A673 (cell line): ENCODE results near the gene ELL2. TPM values are rescaled to one million over a fixed set of nuclear protein-coding genes. Genes with fewer than 3 reads are reported as not detected.
A peak's percentile ranks its signal among the peaks of the same experiment; 100 is the strongest.
"Not testable (repeated sequence)": the region's sequence is repeated elsewhere in the genome, so short reads cannot be mapped to it uniquely, and the experiment has no call there.

Experiments used
- BruUV-seq: library from RNA; stranded (reverse); fragments of 400-500 nt; replicated peaks from 2 replicates; lab custom pipeline; 2021; lab: Mats Ljungman, UMichigan
- CTCF ChIA-PET: fragments of 300-600 bp; sonication (Branson Sonifier 250); formaldehyde crosslinking; loops from one replicate; lab custom pipeline; 2022; ENCODE audit warnings: antibody characterized with exemption; lab: Charles Lee
- POLR2A ChIA-PET: fragments of 300-600 bp; sonication (Branson Sonifier 250); formaldehyde crosslinking; loops from one replicate; lab custom pipeline; 2022; ENCODE audit warnings: antibody characterized with exemption; ENCODE audit not compliant: low non-redundant PET; lab: Charles Lee
- DNase-seq: peaks from one replicate; pipeline ENCODE4 v3.0.0-alpha.2; 2015; ENCODE audit warnings: low spot score
- H3K27ac ChIP-seq: fragments of 200-600 bp; sonication (generic); 2 replicates; pipeline ENCODE4 v1.5.1; 2016; ENCODE audit warnings: mixed run types, low read depth, mild to moderate bottlenecking, mixed read lengths, antibody characterized with exemption, low read length; ENCODE audit not compliant: poor library complexity, severe bottlenecking
- H3K27me3 ChIP-seq: fragments of 200-600 bp; sonication (generic); replicated peaks from 2 replicates; pipeline ENCODE4 v1.6.1; 2017; ENCODE audit warnings: mixed run types, low read depth, mild to moderate bottlenecking, mixed read lengths, antibody characterized with exemption, low read length; ENCODE audit not compliant: insufficient read depth, poor library complexity
- H3K36me3 ChIP-seq: fragments of 200-600 bp; sonication (generic); 2 replicates; pipeline ENCODE4 v1.6.1; 2016; ENCODE audit warnings: mixed run types, mild to moderate bottlenecking, mixed read lengths, antibody characterized with exemption, low read length; ENCODE audit not compliant: insufficient read depth, poor library complexity, severe bottlenecking
- H3K4me1 ChIP-seq: fragments of 200-600 bp; sonication (generic); 2 replicates; pipeline ENCODE4 v1.6.1; 2017; ENCODE audit warnings: mixed run types, mild to moderate bottlenecking, mixed read lengths, antibody characterized with exemption, low read length; ENCODE audit not compliant: insufficient read depth, poor library complexity, severe bottlenecking
- H3K4me3 ChIP-seq: fragments of 200-600 bp; sonication (generic); 2 replicates; pipeline ENCODE4 v1.5.1; 2016; ENCODE audit warnings: low read depth, mixed run types, mild to moderate bottlenecking, mixed read lengths, low read length; ENCODE audit not compliant: poor library complexity, severe bottlenecking
- H3K9me3 ChIP-seq: fragments of 200-600 bp; sonication (generic); 2 replicates; pipeline ENCODE4 v1.6.1; 2016; ENCODE audit warnings: mixed run types, low read depth, mild to moderate bottlenecking, mixed read lengths, antibody characterized with exemption, low read length; ENCODE audit not compliant: poor library complexity, severe bottlenecking
- EZH2 ChIP-seq: fragments of 200-600 bp; sonication (generic); IDR thresholded peaks from 2 replicates; pipeline ENCODE4 v1.6.1; 2017; ENCODE audit warnings: borderline replicate concordance, low read depth, mild to moderate bottlenecking, mixed read lengths, antibody characterized with exemption, low read length; ENCODE audit not compliant: poor library complexity, severe bottlenecking
- intact Hi-C: fragments of 100-400 bp; cut with micrococcal nuclease; formaldehyde crosslinking; loops from one replicate; pipeline ENCODE4 v1.10.0; 2022; ENCODE audit not compliant: unreplicated experiment
- total RNA-seq: library from RNA; stranded (reverse); gene quantifications from 2 replicates; pipeline ENCODE4 v1.2.3, GENCODE V29; 2021
- TF ChIP-seq, protein P1 (sequence below): fragments of 300-800, 200-600 bp; sonication (generic); conservative IDR thresholded peaks from 2 replicates; pipeline ENCODE4 v1.5.1; 2017; ENCODE audit warnings: low read depth, mild to moderate bottlenecking, antibody characterized with exemption, low read length, moderate library complexity, mixed read lengths

The ELL2 gene
- total RNA-seq, 1 experiment from 2014 or later: 12.0 TPM

DNA sequence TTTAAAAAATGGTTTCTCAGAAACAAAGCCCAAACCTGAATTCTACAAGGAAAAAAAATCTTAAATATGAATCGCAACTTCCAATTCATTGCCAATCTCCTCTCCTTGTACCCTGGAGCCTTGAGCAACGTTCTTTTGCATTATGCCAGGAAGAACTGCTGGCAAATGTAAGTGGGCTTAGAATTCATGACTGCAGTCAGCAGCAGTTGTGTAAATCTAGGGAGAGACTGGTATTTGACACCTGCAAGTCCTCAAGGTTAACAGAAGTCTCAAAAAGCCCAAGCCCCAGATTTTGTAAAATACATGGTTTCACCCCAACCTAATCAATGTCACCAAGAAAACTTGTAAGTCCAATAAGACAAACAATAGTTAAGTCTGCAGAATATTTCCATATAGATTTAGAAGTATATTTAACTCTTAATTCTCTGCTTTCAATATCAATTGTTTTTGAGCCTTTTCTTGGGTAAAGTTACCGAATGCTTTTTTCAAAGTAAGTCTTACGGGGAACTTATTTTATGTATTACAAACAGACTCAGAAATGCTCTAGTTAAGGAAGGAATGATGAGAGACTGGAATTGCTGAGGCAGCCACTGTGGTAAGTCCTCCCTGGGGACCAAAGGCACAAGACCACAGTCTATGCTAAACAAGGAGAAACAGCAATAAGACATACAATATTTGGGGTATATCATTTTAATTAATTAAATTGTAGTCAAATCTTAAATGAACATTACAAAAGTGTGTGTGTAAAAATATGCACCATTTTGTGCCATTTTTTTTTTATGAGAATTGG, 31.3 kb downstream of the ELL2 start:
- Histone ChIP-seq H3K36me3 (no peaks in the 10 kb centered on the region), H3K4me1 (peaks cover 5% of the 10 kb centered on the region), H3K27me3 (no peaks in the 10 kb centered on the region), H3K27ac (no peak overlapping the region), H3K9me3 (no peaks in the 10 kb centered on the region), H3K4me3 (no peak overlapping the region)
- CTCF ChIA-PET: no interaction called here
- intact Hi-C loops: no loop called here
- POLR2A ChIA-PET: no interaction called here
- DNase-seq: peak; percentile 15
- TF ChIP-seq, protein P1, sequence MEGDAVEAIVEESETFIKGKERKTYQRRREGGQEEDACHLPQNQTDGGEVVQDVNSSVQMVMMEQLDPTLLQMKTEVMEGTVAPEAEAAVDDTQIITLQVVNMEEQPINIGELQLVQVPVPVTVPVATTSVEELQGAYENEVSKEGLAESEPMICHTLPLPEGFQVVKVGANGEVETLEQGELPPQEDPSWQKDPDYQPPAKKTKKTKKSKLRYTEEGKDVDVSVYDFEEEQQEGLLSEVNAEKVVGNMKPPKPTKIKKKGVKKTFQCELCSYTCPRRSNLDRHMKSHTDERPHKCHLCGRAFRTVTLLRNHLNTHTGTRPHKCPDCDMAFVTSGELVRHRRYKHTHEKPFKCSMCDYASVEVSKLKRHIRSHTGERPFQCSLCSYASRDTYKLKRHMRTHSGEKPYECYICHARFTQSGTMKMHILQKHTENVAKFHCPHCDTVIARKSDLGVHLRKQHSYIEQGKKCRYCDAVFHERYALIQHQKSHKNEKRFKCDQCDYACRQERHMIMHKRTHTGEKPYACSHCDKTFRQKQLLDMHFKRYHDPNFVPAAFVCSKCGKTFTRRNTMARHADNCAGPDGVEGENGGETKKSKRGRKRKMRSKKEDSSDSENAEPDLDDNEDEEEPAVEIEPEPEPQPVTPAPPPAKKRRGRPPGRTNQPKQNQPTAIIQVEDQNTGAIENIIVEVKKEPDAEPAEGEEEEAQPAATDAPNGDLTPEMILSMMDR: no peak
- no peak for TF ChIP-seq EZH2
- BruUV-seq: no TSS peak

DNA sequence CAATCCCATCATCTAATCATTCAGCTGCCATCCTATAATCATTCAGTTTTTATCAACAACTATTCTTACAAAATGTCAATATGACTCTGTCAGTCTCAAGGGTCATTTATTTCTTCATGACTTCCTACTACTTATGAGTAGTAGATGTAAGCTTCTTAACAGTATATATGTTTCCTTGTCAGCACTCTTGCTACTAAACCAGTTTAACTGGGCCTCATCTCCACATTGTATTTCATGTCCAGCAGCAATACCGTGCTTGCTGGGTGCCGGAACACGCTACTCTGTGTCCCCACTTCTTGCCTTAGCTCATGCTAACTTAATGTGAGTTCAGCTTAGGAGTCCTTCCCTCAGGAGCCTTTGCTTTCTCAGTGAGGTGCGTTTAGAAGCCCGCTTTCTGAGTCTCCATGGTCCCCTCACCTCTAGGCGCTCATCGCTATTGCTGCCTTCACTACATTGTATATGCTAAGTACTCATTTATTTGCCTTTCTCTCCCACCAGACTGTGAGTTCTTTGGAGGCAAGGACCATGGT, 32.9 kb downstream of the ELL2 start:
- no peak for TF ChIP-seq EZH2
- TF ChIP-seq, protein P1: no peak
- ChIA-PET CTCF (no interaction called here), POLR2A (no interaction called here)
- DNase-seq: no peak
- intact Hi-C loops: no loop called here
- no TSS peak for BruUV-seq
- Histone ChIP-seq H3K4me1 (peaks cover 5% of the 10 kb centered on the region), H3K27me3 (no peaks in the 10 kb centered on the region), H3K4me3 (no peak overlapping the region), H3K9me3 (no peaks in the 10 kb centered on the region), H3K36me3 (no peaks in the 10 kb centered on the region), H3K27ac (no peak overlapping the region)

DNA sequence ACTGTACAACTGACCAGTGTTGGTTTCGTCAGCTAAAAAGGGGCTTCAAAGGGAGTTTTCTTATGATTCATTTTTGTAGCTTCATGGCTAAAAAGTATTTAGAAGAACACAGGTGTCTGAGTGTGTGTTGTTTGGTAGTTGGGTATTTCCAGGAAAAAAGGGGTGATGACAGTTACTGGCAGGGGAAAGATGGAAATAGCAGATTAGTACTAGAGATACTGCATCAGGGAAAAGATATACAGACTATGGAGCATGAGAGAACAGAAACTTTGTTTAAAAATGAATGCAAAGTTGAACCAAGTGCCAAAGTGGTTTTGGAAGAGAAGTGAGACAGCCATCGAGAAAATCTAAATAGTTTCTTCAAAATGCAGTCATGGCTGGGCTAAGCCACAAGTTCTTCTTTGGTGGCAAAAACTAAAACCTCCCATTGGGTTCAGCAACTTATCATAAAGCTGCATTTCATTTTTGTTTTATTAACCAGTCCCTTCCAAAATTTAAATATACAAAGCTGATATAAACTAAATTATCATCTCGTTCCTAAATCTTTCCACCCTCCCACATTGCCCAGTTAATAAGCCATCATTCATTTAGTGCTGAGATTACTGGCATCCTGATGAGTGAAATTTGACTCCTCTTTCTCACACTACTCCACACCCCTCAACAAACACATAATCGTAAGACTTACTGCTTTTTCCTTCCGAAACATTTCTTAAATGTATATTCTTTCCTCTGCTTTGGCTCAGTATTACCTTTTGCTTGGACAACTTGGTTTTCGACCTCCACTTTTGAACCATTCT, 33.5 kb downstream of the ELL2 start:
- no peak for TF ChIP-seq EZH2
- TF ChIP-seq, protein P1: no peak
- BruUV-seq: no TSS peak
- POLR2A ChIA-PET: no interaction called here
- Histone ChIP-seq H3K4me1 (peaks cover 5% of the 10 kb centered on the region), H3K36me3 (no peaks in the 10 kb centered on the region), H3K9me3 (no peaks in the 10 kb centered on the region), H3K27me3 (no peaks in the 10 kb centered on the region), H3K27ac (no peak overlapping the region), H3K4me3 (no peak overlapping the region)
- intact Hi-C loops: no loop called here
- peak; percentile 9 for DNase-seq
- CTCF ChIA-PET: no interaction called here

DNA sequence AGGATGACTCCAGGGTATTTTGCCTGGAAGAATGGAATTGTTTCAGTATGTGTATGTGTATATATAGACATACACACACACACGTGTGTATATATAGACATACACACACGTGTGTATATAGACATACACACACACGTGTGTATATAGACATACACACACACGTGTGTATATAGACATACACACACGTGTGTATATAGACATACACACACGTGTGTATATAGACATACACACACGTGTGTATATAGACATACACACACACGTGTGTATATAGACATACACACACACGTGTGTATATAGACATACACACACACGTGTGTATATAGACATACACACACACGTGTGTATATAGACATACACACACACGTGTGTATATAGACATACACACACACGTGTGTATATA, 34.4 kb downstream of the ELL2 start:
- H3K27ac ChIP-seq, H3K4me3 ChIP-seq, intact Hi-C loops, DNase-seq, H3K36me3 ChIP-seq, H3K4me1 ChIP-seq, H3K9me3 ChIP-seq, CTCF ChIA-PET, H3K27me3 ChIP-seq, BruUV-seq, POLR2A ChIA-PET: not testable (repeated sequence)
